ENCODE data around the gene ADAMTSL5. TPM values are rescaled to one million over a fixed set of nuclear protein-coding genes. Genes with fewer than 3 reads are reported as not detected.
"Not testable (repeated sequence)": the region's sequence is repeated elsewhere in the genome, so short reads cannot be mapped to it uniquely, and the experiment has no call there.

ADAMTSL5 gene
- total and polyA plus RNA-seq, 2 of the 13 experiments (the other 11 are each of a cell fraction or from before 2014, with no cell fraction given) = 0.60 to 2.7 TPM

- no peak for TF ChIP-seq ZBED4 (CRISPR knock-in tag; IDR thresholded peaks at IDR 0.05; ENCODE audit: borderline replicate concordance)
Measured at GRCh38 chr19:1538978-1539377, 26.2 kb upstream of the ADAMTSL5 start (continued).

- BruUV-seq (replicated peaks); ATAC-seq; H3K27me3 ChIP-seq (ENCODE audit: control insufficient read depth in 1 of 2, insufficient read depth in 2 of 2, low read length in 2 of 2); FAIRE-seq; H2AFZ ChIP-seq (ENCODE audit: low read length); intact Hi-C loops (cut with micrococcal nuclease; ENCODE audit: unreplicated experiment); H3K4me1 ChIP-seq (ENCODE audit: insufficient read depth, low read length); in situ Hi-C loops (cut with HindIII; ENCODE audit: extremely low pct_ligation_motif_present, low pct_unique_long_range_greater_than_20kb); DNase-seq (ENCODE audit: low spot score); H3K79me2 ChIP-seq (ENCODE audit: insufficient read depth, low read length); H3K27ac ChIP-seq (ENCODE audit: extremely low read length, insufficient read depth, low read length); H3K9ac ChIP-seq (ENCODE audit: insufficient read depth, low read depth, low read length); H3K36me3 ChIP-seq (replicated peaks in 1 of 2; ENCODE audit: control insufficient read depth in 1 of 2, insufficient read depth in 2 of 2, low read length in 2 of 2); H3K4me3 ChIP-seq (replicated peaks in 1 of 3; ENCODE audit: insufficient read depth in 1 of 3, low read depth in 2 of 3, low read length in 3 of 3); H3K9me3 ChIP-seq (ENCODE audit: low read length); H3K4me2 ChIP-seq (ENCODE audit: low read depth, low read length); H4K20me1 ChIP-seq (ENCODE audit: insufficient read depth, low read length); POLR2A ChIA-PET: not testable (repeated sequence)
- CTCF ChIA-PET (ENCODE audit: low intra/inter-chr PET ratio, low total read pairs) = interaction anchor here (0.6 kb wide), 1 partner anchor 602 kb away, joined by 3 read pairs; no protein-coding TSS in a partner anchor
- WGBS (ENCODE audit: low lambda C conversion rate) = 62% methylated on average over 4 of the region's 7 CpGs
Measured at GRCh38 chr19:1535699-1536098, 22.9 kb upstream of the ADAMTSL5 start.

- intact Hi-C loops (cut with micrococcal nuclease; ENCODE audit: unreplicated experiment) = no loop called here
- no peak overlapping the region for H3K4me2 ChIP-seq (ENCODE audit: low read depth, low read length)
- no peak for FAIRE-seq
- H3K9ac ChIP-seq (ENCODE audit: insufficient read depth, low read depth, low read length) = no peak overlapping the region
- H3K4me1 ChIP-seq (ENCODE audit: insufficient read depth, low read length) = peaks cover 8% of the 10 kb centered on the region
- no peak for DNase-seq (ENCODE audit: low spot score)
- in situ Hi-C loops (cut with HindIII; ENCODE audit: extremely low pct_ligation_motif_present, low pct_unique_long_range_greater_than_20kb) = no loop called here
- CTCF ChIA-PET (ENCODE audit: low intra/inter-chr PET ratio, low total read pairs) = no interaction called here
- no peaks in the 10 kb centered on the region for H3K9me3 ChIP-seq (ENCODE audit: low read length)
- H3K36me3 ChIP-seq (replicated peaks in 1 of 2; ENCODE audit: control insufficient read depth in 1 of 2, insufficient read depth in 2 of 2, low read length in 2 of 2) = no peaks in the 10 kb centered on the region
- no TSS peak for BruUV-seq (replicated peaks)
- H3K4me3 ChIP-seq (replicated peaks in 1 of 3; ENCODE audit: insufficient read depth in 1 of 3, low read depth in 2 of 3, low read length in 3 of 3) = no peak overlapping the region
- ATAC-seq = no peak
- H3K79me2 ChIP-seq (ENCODE audit: insufficient read depth, low read length) = no peaks in the 10 kb centered on the region
- POLR2A ChIA-PET = no interaction called here
- no peaks in the 10 kb centered on the region for H4K20me1 ChIP-seq (ENCODE audit: insufficient read depth, low read length)
- WGBS (ENCODE audit: low lambda C conversion rate) = 80% methylated on average over 3 of the region's 14 CpGs
- no peak overlapping the region for H3K27ac ChIP-seq (ENCODE audit: extremely low read length, insufficient read depth, low read length)
- H3K27me3 ChIP-seq (ENCODE audit: control insufficient read depth in 1 of 2, insufficient read depth in 2 of 2, low read length in 2 of 2) = peaks cover 1 to 12% of the 10 kb centered on the region in 2 experiments; a peak in 4 of 5 replicates
- H2AFZ ChIP-seq (ENCODE audit: low read length) = no peak overlapping the region
- TF ChIP-seq ZBTB20 (CRISPR knock-in tag; IDR thresholded peaks at IDR 0.05; ENCODE audit: borderline replicate concordance, low read depth) (no peak), SNRNP70 (IDR thresholded peaks at IDR 0.05; ENCODE audit: low read depth, low read length) (no peak), TBP (CRISPR knock-in tag; IDR thresholded peaks at IDR 0.05) (no peak)
- TF ChIP-seq, protein P1, sequence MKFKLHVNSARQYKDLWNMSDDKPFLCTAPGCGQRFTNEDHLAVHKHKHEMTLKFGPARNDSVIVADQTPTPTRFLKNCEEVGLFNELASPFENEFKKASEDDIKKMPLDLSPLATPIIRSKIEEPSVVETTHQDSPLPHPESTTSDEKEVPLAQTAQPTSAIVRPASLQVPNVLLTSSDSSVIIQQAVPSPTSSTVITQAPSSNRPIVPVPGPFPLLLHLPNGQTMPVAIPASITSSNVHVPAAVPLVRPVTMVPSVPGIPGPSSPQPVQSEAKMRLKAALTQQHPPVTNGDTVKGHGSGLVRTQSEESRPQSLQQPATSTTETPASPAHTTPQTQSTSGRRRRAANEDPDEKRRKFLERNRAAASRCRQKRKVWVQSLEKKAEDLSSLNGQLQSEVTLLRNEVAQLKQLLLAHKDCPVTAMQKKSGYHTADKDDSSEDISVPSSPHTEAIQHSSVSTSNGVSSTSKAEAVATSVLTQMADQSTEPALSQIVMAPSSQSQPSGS (CRISPR knock-in tag; IDR thresholded peaks at IDR 0.05) = no peak
- TF ChIP-seq, protein P2, sequence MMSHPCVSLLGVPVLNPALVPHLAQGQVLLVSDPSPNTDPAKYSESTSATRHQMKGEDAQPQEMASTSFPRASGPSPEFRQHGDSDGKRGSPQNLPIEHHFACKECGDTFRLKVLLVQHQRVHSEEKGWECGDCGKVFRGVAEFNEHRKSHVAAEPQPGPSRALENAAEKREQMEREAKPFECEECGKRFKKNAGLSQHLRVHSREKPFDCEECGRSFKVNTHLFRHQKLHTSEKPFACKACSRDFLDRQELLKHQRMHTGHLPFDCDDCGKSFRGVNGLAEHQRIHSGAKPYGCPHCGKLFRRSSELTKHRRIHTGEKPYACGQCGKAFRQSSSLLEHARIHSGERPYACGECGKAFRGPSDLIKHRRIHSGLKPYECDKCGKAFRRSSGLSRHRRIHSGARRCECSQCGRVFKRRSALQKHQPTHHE (CRISPR knock-in tag; IDR thresholded peaks at IDR 0.05; ENCODE audit: borderline replicate concordance) = no peak
Measured at GRCh38 chr19:1534972-1535371, 22.2 kb upstream of the ADAMTSL5 start.

Data from HepG2 (cell line).